DMS 273 treated with DMSO at 0.1 percent for 48 hours (cell line): ENCODE data around the gene SPANXN4.

ENCODE experiments used
- DNase-seq: peaks from one replicate; lab custom pipeline; 2025; lab: John Stamatoyannopoulos, UW

The SPANXN4 gene, protein sequence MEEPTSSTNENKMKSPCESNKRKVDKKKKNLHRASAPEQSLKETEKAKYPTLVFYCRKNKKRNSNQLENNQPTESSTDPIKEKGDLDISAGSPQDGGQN

DNA sequence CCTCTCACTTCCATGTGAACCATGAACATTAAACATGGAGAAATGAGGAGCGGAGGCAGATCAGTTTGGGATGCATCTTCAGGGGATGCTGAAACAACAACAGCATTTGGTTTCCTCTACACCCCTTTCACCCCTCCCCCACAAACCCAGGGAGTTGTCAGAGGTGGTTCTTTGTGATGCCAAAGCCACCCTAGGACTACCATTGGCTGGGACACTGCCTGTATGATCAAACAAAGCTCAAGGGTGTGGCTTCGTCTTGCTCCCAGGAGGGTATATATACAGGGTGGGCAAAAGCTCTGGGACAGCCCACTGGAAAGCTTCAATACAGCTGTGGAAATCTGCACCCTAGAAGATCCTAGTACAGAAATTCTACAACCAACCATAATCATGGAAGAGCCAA lies at the start of gene SPANXN4:
SPANXN4 (plus strand) TSS at position 301 of the 400 bp plus-strand sequence; CDS start at position 388, 87 bp downstream.
- no peak for DNase-seq

DNA sequence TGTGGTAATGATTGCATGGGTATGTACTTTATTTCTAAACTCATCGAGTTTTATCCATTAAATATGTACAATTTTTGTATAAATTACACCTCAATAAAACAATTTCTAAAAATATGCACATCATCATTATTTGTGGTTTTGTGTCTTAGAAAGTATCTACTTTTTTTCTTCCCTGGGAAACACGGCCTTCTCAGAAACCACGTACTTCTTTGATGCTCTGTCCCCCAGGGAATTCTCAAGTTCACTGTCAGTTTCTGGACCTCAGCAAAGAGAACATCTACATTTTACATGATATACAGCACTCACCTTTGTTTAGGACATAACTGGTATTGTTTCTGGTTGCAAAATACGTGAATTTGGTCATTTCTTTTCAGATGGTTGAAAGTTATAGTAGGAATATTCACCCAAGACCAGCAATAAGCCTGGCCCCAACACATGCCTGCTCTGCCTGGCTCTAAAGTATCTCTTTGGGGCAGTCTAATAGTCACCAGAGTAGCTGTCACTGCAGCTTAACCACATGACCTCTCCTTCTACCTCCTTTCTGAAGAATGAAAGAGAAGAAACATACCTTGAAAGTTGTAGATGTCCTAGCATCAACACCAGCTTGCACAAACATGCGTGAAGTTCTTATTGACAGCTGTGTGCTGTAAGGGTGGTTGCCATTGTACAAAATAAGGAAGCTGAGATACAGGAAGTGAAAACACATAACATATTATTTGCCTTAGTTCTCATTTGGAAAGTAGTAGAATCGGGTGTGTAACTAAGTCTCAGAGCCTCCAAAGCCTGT lies 48.4 kb upstream of the SPANXN4 start:
- no peak for DNase-seq

DNA sequence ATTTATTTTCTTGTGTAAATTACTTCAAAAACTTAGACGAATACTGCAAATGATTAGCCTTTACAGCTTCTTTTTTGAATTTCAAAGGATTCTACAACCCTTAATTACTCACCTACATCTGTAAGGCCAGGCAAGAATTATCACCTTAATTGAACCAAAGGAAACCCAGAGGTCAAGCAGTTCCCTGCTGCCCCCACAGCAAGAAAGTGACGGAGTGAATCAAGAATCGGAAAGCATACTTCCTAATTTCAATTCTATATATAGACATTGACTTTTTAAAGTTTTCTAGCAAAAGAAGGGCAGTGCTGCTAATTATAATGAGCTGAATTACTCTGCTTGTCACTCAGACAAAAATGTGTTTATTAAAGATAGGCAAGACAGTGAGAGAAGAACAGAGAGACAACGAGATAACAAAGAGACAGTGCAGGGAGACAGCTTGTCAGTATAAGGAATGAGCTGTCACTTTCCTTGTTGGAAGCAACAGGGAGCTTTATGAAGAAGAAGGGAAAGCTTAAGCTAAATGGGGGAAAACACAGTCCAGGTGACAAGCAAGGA lies 47.5 kb upstream of the SPANXN4 start:
- no peak for DNase-seq

DNA sequence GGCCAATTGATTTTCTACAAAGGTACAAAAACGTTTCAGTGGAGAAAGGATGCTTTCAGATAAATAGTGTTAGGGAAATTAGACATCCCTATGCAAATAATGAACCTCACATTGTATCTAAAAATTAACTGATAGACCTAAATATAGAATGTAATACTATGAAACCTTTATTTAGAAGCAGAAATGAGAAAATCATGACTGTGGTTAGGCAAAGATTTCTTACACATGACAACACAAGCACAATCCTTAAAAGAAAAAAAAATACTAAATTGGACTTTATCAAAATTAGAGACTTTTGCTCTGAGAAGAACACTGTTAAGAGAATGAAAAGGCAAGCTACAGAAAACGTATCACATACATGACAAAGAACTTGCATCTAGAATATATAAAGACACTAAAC lies 43.0 kb upstream of the SPANXN4 start:
- DNase-seq: no peak

DNA sequence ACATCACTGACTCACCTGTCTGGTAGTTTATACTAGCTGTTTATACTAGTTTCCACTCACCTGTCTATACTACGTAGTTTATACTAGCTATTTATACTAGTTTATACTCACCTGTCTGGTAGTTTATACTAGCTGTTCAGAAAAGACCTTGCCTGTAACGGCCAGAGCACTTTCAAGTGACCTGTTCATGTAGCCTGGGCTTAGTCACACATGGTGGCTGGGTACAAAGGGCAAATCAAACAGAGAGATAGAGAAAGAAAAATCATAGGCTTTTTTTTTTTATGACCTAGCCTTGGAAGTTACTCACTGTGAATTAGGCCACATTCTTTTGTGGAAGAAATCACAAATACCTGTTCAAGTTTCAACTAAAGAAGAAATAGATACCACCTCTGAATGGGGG lies 30.7 kb upstream of the SPANXN4 start:
- DNase-seq: no peak

DNA sequence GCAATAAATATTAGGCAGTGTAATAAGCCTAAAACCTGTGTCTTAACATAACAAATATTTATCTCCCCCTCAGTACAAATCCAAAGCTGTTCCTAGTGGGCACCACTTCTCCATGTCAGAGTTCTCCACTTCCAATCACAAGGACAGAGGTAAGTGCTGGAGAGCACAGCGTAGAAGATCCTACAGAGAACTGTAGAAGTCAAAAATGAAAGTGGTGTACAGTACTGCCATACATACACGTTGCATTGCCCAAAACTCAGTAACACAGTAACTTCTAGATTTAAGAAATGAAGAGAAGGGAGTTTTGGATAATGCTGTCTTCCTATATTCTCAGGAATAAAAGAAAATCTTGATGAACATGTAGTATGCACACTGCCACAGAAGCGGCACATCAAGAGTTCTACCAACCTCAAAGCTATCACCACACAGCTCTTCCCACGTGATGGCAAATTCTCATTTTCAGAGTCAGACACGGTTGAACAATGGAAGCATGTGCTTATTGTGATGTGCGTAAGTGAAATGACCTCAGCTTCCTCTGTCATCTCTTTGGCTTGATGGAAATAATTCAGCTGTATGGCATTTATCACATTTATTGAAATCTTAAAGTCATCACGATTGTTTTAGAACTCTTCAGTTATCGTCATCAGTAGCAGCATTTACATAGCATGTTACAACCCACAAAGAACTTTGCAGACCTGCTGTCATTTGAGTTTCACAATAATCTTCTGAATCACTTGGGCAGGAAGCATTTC lies 27.1 kb upstream of the SPANXN4 start:
- no peak for DNase-seq

DNA sequence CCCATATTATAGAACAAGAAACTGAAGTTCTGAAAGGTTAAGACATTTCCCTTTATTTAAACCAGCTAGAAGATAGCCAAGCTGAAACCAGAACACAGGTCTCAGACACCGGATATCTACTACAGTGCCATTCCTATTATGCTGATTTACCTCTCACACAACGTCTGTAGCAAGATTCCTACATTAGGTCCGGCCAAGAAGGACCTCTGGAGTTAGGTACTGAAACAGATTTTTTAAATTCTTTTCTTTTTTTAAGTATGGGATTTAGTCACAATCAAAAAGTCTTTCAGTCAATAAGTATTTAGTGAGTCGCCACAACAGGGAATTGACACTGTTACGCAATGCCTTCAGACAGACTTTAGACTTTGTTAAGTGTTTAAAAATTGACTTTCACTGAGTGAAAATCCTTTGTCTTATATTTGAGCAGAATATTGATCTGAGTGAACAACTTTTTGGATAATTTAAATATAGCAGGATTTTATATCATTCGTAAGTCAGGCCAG lies 26.5 kb upstream of the SPANXN4 start:
- DNase-seq: no peak

DNA sequence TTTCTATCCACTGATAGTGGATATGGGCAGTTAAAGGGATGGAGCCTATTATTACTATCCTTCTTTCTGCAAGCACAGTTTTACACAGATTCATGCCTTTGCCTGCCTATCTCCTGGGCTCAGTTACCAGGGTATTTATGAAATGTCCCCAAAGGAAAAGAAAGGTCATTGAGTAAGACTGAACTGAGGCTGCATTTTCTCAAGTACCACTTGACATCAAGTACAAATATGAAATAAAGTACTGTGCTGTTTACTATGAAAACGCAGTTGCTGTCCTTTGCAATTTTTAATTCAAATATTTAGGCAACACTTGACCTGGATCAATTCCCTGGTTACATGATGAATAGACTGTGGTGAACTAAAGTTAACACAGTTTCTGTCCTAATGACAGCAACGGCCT lies 23.5 kb upstream of the SPANXN4 start:
- DNase-seq: no peak

DNA sequence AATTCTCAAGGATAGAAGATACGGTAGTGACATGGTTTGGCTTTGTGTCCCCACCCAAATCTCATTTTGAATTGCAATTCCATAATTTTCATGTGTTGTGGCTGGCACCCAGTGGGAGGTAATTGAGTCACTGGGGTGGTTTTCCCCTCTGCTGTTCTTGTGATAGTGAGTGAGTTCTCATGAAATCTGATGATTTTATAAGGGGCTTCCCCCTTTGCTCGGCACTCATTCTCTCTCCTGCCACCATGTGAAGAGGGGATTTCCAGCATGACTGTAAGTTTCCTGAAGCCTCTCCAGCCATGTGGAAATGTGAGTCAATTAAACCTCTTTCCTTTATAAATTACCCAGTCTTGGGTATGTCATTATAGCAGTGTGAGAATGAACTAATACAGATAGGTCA lies 8.5 kb upstream of the SPANXN4 start:
- DNase-seq: no peak

DNA sequence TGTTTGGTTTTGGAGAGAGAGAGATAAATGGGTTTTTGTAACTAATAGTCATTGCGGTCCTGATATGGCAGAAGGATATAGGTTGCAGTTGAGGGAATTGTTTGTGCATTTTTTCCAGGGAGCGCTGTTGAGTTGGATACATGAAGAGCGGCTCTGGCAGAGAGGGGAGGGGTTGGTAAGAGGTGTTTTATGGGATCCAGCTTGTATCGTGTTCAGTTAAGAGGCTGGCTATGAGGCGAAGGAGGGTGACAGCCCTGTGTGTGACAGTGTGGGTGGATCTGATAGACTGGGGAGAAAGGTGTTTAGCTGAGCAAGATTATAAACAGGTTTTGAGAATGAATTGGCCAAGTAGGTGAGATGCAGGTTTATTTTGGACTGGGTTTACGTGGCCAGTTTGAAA lies 1.5 kb downstream of the SPANXN4 start:
- no peak for DNase-seq

DNA sequence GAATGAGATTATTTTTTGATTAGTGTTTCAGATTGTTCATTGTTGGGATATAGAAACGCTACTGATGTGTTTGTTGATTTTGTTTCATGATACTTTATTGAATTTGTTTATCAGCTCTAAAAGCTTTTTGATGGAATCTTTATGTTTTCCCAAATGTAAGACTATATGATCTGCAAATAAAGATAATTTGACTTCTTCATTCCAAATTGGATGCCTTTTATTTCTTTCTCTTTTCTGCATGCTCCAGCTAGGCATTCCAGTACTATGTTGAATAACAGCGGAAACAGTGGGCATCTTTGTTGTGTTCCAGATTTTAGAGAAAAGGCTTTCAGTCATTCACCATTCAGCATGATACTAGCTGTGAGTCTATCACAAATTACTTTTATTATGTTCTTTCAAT lies 21.8 kb downstream of the SPANXN4 start:
- no peak for DNase-seq

DNA sequence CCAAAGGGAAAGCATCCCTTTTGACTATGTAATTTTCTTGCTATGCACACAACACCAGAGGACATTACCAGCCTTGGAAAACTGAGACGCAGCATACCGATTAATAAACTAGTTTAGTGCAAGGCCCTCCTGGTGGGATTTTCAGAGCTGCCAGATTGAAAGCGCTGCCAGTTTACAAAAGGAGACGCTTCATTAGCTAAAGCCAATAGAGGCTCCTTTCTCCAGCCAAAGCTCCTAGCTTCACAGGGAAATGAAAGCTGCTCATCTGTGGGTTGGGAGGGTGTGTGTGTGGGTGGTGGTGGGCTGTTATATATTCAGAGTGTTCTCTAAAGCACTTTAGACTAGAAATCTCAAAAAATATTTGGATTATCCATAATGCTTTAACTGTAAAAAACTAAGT lies 32.4 kb downstream of the SPANXN4 start:
- no peak for DNase-seq

DNA sequence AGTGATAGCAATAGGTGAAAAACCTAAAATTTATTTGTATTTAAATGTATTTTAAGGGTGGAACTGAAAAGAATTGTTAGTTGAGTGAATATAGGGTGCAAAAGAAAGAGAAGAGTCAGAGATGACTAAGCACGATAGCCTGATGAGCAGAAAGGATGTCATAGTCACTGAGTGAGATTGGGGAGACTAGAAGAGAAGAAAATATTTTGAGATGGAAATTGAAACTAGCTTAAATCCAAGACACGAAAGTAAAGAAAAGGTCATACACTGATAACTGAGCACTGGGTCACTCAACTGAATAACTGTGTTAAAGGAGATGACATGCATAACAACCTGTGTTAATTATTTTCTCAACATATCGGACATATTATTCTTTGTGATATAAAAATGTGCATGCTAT lies 55.5 kb downstream of the SPANXN4 start:
- no peak for DNase-seq

DNA sequence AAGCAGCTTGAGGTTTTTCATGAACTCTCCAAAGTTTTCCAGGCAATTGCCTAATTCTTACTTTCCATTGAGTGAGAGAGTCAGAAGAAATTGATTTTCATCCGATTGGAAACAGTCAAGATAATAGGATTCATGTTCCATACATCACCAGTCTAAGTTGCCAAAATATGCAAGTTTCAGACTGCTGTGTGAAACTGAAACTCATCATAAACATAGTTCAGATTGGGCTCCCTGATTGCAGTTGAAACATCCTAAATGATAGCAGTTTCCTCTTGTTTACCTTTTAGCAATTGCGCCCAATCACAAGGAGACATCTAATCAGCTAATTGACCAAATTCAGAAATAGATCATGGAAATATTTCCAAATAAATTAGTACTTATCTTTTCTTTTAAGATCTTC lies 56.8 kb downstream of the SPANXN4 start:
- DNase-seq: no peak
